GM19025 (cell line): ENCODE measurements around the gene INCENP.

Experiments used
- ATAC-seq: cut with Tn5 transposase; IDR thresholded peaks from one replicate; pipeline ENCODE4 v1.9.1; 2021; ENCODE audit warnings: mild to moderate bottlenecking, low read depth, moderate library complexity; ENCODE audit not compliant: unreplicated experiment

The INCENP gene

GRCh38 chr11:62124186-62125113, 639 bp downstream of the INCENP start:
- no peak for ATAC-seq

DNA sequence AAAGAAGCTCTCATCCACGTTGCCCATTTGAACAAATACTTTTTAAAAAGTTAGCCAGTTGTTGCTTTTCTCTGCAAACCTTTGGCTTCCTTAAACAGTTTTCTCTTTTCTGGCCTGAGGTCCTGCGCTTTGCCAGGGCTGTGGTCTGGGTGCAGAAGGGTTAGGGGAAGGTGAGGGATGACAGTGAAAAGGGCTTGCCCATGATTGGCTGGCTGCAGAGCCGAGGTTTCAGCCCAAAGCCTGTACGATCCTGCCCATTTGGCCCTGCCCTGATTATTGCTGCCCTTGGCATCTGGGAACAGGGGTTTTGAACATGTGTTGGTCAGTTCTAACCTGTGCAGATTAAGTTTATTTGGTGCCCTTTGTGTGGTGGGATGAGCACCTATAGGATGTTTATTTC, 1.5 kb downstream of the INCENP start:
- no peak for ATAC-seq

- no peak for ATAC-seq
These were observed 2.1 kb downstream of the INCENP start for GRCh38 chr11:62125881-62126280.

GRCh38 chr11:62127426-62127825, 3.6 kb downstream of the INCENP start:
- ATAC-seq = no peak

DNA sequence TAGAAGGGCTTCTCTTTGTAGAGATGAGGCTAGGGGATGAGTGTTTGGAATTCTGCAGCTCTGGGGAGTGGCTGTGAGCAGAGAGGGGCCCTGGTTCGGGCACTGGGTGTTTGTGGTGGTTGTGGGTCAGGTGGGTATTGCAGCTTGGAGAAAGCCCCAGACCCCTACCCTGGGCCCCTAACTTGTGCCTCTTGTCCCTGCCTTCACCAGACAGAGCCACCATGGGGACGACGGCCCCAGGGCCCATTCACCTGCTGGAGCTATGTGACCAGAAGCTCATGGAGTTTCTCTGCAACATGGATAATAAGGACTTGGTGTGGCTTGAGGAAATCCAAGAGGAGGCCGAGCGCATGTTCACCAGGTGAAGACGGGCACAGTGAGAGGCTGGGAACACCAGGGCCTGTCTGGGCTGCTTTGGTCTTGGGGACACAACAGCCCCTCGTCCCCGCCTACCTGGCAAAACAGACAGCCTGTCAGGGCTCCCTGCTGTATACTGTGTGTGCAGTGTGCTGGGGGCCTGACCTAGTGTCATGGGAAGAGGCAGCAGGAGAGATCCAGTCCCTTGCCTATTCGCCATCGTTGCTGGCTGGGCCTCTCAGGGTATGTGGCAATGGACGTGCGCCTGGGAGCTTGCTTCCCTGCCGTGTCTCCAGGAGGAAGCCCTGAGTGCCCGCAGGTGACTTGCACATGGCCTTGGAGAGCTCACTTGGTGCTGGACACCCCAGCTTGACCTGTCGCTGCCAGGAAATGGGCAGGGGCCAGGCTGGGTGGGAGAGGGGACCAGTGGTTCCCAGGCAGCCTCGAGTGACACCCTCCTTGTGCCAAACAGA, 4.3 kb downstream of the INCENP start:
- no peak for ATAC-seq

- ATAC-seq = no peak
These were observed 5.0 kb downstream of the INCENP start for GRCh38 chr11:62128835-62129234.

GRCh38 chr11:62129590-62130282, 5.9 kb downstream of the INCENP start:
- ATAC-seq = no peak

GRCh38 chr11:62130283-62131169, 6.7 kb downstream of the INCENP start:
- no peak for ATAC-seq

- ATAC-seq = no peak
These were observed 7.3 kb downstream of the INCENP start for GRCh38 chr11:62131170-62131464.

- ATAC-seq = no peak
These were observed 8.4 kb downstream of the INCENP start for GRCh38 chr11:62132191-62132590.

DNA sequence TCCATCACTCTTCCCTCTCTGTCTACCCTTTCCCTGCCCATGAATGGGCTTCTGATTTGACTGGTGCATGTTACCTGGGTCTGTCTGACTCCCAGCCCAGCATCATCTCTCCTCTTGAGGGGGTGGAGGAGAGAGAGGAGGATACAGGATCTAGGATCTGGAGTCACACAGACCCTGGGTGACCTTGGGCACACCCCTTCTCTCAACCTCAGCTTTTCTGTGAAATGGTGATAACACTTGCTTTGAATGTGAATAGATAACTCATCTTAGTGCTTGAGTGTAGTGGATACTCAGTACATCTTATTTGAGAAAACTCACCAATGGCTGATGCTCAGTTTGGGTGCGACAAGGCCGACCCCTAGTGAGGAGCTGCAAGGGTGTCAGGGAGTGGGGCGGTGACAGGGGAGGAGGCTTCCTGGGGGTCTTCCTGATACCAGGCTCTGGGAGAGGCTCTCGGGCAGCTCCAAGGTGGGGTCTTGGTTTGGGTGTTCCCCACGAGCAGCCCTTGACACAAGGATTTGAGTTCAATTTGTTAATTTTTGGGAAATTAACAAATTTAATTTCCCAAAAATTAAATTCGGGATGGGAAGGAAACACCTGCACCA, 9.0 kb downstream of the INCENP start:
- ATAC-seq = no peak

DNA sequence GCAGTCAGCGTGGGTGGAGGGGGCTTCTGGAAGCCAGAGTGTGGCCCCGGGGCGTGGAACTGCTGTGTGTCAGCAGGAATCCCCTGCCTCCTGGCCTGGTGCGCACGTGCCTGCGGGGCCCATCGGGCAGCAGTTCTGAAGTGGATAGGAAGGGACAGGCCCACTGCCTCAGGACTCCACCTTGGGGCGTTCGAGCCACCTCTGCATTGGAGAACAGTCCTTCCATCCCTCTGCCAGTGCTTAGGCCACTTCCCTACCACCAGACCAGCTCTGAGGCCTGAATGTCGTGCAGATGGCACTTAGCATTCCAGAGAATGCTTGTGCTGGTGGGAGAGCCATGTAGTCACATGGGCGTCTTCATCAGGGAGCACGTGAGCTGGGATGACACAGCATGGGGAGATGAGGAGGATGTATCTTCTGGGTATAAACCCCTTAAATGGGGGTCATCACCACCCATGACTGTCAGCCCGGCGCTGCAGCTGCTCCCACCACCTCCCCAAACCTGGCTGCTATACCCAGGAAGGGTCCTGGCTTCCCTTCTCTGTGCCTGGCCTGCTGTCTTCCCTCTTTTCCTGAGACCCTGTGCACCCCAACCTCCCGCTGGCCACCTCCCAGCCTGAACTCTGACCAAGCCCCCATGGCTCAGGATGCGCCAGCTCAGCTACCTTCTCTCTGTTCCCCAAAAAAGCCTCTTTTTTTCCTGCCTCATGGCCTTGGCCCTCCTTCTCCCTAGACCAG, 9.7 kb downstream of the INCENP start:
- no peak for ATAC-seq

DNA sequence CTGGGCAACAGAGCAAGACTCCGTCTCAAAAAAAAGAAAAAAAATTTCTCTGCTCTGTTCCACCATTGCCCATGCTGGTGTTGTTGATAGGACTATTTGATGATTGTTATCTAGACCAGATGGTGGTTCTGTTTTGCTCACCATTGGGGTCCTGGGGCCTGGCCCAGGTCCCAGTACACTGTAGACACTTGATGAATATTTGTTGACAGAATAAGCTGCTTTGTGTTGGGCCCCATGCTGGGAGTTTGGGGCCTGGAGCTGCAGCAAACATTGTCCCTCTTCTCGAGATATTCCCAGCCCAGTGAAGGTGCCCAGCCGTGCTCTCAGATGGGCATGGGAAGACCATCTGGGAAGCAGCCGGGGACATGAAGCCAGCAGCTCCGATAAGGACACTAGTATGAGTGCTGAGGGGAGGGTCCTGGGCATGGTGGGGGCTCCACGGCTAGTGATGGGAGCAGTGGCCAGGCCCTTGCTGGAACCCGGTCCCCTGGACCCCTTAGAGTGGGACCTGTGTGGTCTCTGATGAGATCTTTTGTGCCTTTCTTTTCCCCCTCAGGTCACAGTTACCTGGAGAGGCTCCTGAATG, 13.6 kb downstream of the INCENP start:
- ATAC-seq = no peak

DNA sequence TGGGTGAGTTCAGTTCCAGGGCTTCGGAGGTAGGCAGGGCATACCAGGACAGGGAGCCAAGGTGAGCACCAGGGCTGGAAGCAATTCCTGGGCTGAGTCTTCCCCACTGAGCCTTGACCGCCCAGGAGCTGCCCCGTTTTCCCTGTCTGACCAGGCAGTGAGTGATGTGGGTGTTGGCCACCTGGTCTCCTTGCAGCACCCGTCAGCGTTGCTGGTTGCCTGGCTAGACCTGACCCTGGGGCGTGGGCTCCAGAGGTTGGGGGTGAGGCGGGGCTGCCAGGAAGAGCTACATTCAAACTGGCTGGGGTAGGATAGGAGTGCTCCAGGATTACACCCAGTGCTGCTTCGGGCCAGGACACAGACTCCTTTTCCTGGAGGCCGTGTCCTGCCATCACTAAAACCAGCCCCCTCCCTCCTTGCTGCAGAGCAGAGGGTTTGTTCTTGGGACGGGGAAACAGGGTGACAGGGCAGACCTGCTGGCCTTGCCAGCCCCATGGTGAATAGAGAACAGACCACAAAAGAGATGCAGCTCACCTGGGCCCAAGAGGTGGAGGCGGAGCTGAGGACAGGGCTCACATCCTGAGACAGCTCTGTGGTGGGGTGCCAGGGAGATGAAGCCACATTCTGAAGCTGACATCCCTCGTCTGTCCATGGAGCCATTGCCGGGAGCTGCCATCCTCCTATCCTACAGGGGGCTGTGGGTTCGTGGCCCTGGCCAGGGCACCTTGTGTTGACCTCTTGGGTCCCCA, 14.2 kb downstream of the INCENP start:
- no peak for ATAC-seq

- ATAC-seq = no peak
These were observed 15.0 kb downstream of the INCENP start for GRCh38 chr11:62138630-62139425.

DNA sequence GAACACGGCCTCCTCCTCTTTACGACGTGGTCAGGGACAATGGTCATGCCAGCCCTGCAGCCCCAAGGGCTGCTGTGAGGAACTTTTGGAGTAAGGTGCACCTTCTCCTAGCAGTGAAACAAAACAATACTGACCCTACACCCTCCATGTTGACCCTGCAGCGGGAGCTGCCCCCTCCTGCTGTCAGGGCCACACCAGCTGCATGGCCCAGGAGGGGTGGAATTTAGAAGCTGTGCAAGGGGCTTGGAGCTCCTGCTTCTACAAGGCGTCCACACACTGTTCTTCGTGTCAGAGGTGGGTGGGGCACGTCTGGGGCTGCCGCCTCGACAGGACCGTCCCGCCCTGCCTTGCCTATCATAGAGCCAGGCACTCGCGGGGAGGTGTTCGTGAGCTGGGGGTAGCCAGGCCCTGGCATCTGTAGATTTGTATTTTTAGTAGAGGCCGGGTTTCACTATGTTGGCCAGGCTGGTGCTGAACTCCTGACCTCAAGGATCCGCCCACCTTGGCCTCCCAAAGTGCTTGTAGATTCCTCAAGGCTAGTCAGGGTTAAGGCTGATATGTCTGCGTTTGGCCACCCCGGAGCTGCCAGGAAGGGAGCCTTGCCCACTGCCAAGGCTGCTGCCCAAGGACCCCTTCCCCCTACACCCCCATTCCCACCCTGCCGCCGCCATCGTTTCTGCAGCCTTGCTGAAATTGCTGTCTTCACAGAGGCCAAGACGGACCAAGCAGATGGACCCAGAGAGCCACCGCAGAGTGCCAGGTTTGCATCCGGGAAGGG, 15.9 kb downstream of the INCENP start:
- no peak for ATAC-seq
